GM21576 (cell line): ENCODE results near the gene ALPI.
"Not testable (repeated sequence)": the region's sequence is repeated elsewhere in the genome, so short reads cannot be mapped to it uniquely, and the experiment has no call there.

Experiments used
- ATAC-seq: cut with Tn5 transposase; IDR thresholded peaks from one replicate; pipeline ENCODE4 v1.9.1; 2021; ENCODE audit warnings: mild to moderate bottlenecking, moderate library complexity; ENCODE audit not compliant: unreplicated experiment

The ALPI gene

GRCh38 chr2:232455426-232456255, at the start of gene ALPI:
ALPI (plus strand) TSS chr2:232456153; CDS start chr2:232456200, 47 bp downstream.
- ATAC-seq, result no peak

- ATAC-seq, result no peak
Observed at GRCh38 chr2:232406556-232407310, 49.2 kb upstream of the ALPI start, which contains the start of gene ALPG. ALPG (plus strand) TSS chr2:232406844; CDS start chr2:232406895, 51 bp downstream.

- not testable (repeated sequence) for ATAC-seq
Observed at GRCh38 chr2:232407428-232408150, 48.4 kb upstream of the ALPI start.

GRCh38 chr2:232408269-232408668, 47.7 kb upstream of the ALPI start:
- ATAC-seq, result not testable (repeated sequence)

- ATAC-seq, result not testable (repeated sequence)
Observed at GRCh38 chr2:232409617-232410016, 46.3 kb upstream of the ALPI start.

GRCh38 chr2:232410238-232410900, 45.6 kb upstream of the ALPI start:
- ATAC-seq, result no peak

GRCh38 chr2:232411901-232412629, 43.9 kb upstream of the ALPI start:
- ATAC-seq, result no peak

GRCh38 chr2:232412986-232413385, 43.0 kb upstream of the ALPI start:
- no peak for ATAC-seq

- ATAC-seq, result no peak
Observed at GRCh38 chr2:232415138-232415690, 40.7 kb upstream of the ALPI start.

- ATAC-seq, result no peak
Observed at GRCh38 chr2:232415736-232416520, 40.0 kb upstream of the ALPI start.

- ATAC-seq, result no peak
Observed at GRCh38 chr2:232416521-232417470, 39.2 kb upstream of the ALPI start.

- no peak for ATAC-seq
Observed at GRCh38 chr2:232417489-232417888, 38.5 kb upstream of the ALPI start.

- ATAC-seq, result no peak
Observed at GRCh38 chr2:232418056-232418455, 37.9 kb upstream of the ALPI start.

GRCh38 chr2:232418466-232419244, 37.3 kb upstream of the ALPI start:
- ATAC-seq, result no peak

- ATAC-seq, result no peak
Observed at GRCh38 chr2:232419245-232420072, 36.5 kb upstream of the ALPI start.

- no peak for ATAC-seq
Observed at GRCh38 chr2:232420073-232420454, 35.9 kb upstream of the ALPI start.
